ENCODE data around the gene PRKCE. TPM values are rescaled to one million over a fixed set of nuclear protein-coding genes. Genes with fewer than 3 reads are reported as not detected.

PRKCE gene
- total RNA-seq, 2 experiments from 2014 or later: 17.0 to 42.1 TPM

DNA sequence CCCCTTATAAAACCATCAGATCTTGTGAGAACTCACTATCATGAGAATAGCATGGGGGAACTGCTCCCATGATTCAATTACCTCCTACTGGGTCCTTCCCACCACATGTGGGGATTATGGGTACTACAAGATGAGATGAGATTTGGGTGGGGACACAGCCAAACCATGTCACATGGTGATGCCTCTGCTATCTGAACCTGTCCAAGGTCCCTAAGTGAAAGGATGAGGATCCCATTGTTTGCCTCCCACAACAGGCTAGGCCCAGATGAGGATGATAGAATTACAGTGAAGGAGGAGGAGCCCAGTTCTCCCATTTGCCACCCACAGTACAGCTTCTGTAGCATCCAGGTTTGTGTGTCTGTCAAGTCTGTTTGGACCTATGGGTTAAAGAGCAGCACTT is 65.4 kb downstream of the PRKCE start:
- peaks cover 3% of the 10 kb centered on the region for H3K4me1 ChIP-seq (ENCODE audit: insufficient read depth, low read length, poor library complexity, severe bottlenecking)
- H2AFZ ChIP-seq (ENCODE audit: low read length): no peak overlapping the region
- H3K9me2 ChIP-seq (ENCODE audit: insufficient read depth, low read length): no peaks in the 10 kb centered on the region
- no peak for DNase-seq (ENCODE audit: low spot score)
- ChIA-PET POLR2A (interaction anchor here (0.6 kb wide), 1 partner anchor 367 kb away, joined by 3 read pairs; no protein-coding TSS in a partner anchor), CTCF (ENCODE audit: unreplicated experiment) (no interaction called here)
- no peak overlapping the region for H3K27ac ChIP-seq (ENCODE audit: low read depth, low read length, poor library complexity, severe bottlenecking)
- no TSS peak for BruUV-seq (replicated peaks)
- TF ChIP-seq CTCF (conservative IDR thresholded peaks at IDR 0.05; ENCODE audit: low read length) (no peak), EZH2phosphoT487 (IDR thresholded peaks at IDR 0.05; ENCODE audit: borderline replicate concordance, low read depth, low read length) (no peak)
- no peaks in the 10 kb centered on the region for H3K79me2 ChIP-seq (ENCODE audit: insufficient read depth, low read depth, low read length)
- H4K20me1 ChIP-seq (ENCODE audit: insufficient read depth, low read length): no peaks in the 10 kb centered on the region
- no peaks in the 10 kb centered on the region for H3K36me3 ChIP-seq (ENCODE audit: insufficient read depth, low read length)
- intact Hi-C loops (cut with micrococcal nuclease; ENCODE audit: unreplicated experiment): no loop called here
- no peak overlapping the region for H3K4me2 ChIP-seq (ENCODE audit: low read length)
- no peak overlapping the region for H3K4me3 ChIP-seq (ENCODE audit: low read depth, low read length, poor library complexity, severe bottlenecking)
- no peaks in the 10 kb centered on the region for H3K9me3 ChIP-seq (ENCODE audit: low read length)

GRCh38 chr2:45720210-45720609 is 68.7 kb downstream of the PRKCE start:
- Histone ChIP-seq H3K4me1 (ENCODE audit: insufficient read depth, low read length, poor library complexity, severe bottlenecking) (peaks cover 32% of the 10 kb centered on the region), H3K9me2 (ENCODE audit: insufficient read depth, low read length) (no peaks in the 10 kb centered on the region), H4K20me1 (ENCODE audit: insufficient read depth, low read length) (no peaks in the 10 kb centered on the region), H3K9me3 (ENCODE audit: low read length) (no peaks in the 10 kb centered on the region), H3K79me2 (ENCODE audit: insufficient read depth, low read depth, low read length) (no peaks in the 10 kb centered on the region), H2AFZ (ENCODE audit: low read length) (no peak overlapping the region), H3K27ac (ENCODE audit: low read depth, low read length, poor library complexity, severe bottlenecking) (no peak overlapping the region), H3K36me3 (ENCODE audit: insufficient read depth, low read length) (no peaks in the 10 kb centered on the region), H3K4me3 (ENCODE audit: low read depth, low read length, poor library complexity, severe bottlenecking) (no peak overlapping the region), H3K4me2 (ENCODE audit: low read length) (no peak overlapping the region)
- intact Hi-C loops (cut with micrococcal nuclease; ENCODE audit: unreplicated experiment): loop anchor here (10.0 kb wide), 2 partner anchors 265 to 855 kb away; no protein-coding TSS in a partner anchor
- TF ChIP-seq EZH2phosphoT487 (IDR thresholded peaks at IDR 0.05; ENCODE audit: borderline replicate concordance, low read depth, low read length) (no peak), CTCF (conservative IDR thresholded peaks at IDR 0.05; ENCODE audit: low read length) (no peak)
- DNase-seq (ENCODE audit: low spot score): no peak
- BruUV-seq (replicated peaks): no TSS peak
- CTCF ChIA-PET (ENCODE audit: unreplicated experiment): no interaction called here
- POLR2A ChIA-PET: no interaction called here

DNA sequence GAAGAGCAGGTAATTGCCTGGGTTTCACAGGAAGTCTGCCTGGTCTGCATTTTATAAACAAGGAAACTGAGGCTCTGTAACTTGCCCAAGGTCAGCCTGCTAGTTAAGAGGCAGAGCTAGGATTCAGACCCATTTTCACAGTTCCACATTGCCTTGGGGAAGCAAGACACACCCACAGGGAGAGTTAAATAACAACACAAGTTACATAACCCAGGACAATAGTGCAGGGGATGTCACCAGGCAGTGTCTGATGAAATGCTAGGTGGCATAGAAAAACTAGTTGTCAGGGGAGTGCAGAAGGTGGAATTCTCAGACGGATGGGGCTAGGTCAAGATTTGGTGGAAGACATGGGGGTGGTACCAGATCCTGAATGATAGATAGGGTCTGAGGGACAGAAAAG is 69.7 kb downstream of the PRKCE start:
- no peaks in the 10 kb centered on the region for H3K9me3 ChIP-seq (ENCODE audit: low read length)
- H3K36me3 ChIP-seq (ENCODE audit: insufficient read depth, low read length): no peaks in the 10 kb centered on the region
- H4K20me1 ChIP-seq (ENCODE audit: insufficient read depth, low read length): no peaks in the 10 kb centered on the region
- ChIA-PET POLR2A (interaction anchor here (0.8 kb wide), 1 partner anchor 14 kb away, joined by 3 read pairs; no protein-coding TSS in a partner anchor), CTCF (ENCODE audit: unreplicated experiment) (no interaction called here)
- H3K79me2 ChIP-seq (ENCODE audit: insufficient read depth, low read depth, low read length): no peaks in the 10 kb centered on the region
- H3K27ac ChIP-seq (ENCODE audit: low read depth, low read length, poor library complexity, severe bottlenecking): no peak overlapping the region
- H2AFZ ChIP-seq (ENCODE audit: low read length): no peak overlapping the region
- H3K4me1 ChIP-seq (ENCODE audit: insufficient read depth, low read length, poor library complexity, severe bottlenecking): peaks cover 41% of the 10 kb centered on the region
- TF ChIP-seq CTCF (conservative IDR thresholded peaks at IDR 0.05; ENCODE audit: low read length): no peak
- TF ChIP-seq EZH2phosphoT487 (IDR thresholded peaks at IDR 0.05; ENCODE audit: borderline replicate concordance, low read depth, low read length): no peak
- intact Hi-C loops (cut with micrococcal nuclease; ENCODE audit: unreplicated experiment): loop anchor here (10.0 kb wide), 2 partner anchors 266 to 854 kb away; no protein-coding TSS in a partner anchor
- H3K4me3 ChIP-seq (ENCODE audit: low read depth, low read length, poor library complexity, severe bottlenecking): no peak overlapping the region
- no peaks in the 10 kb centered on the region for H3K9me2 ChIP-seq (ENCODE audit: insufficient read depth, low read length)
- no peak overlapping the region for H3K4me2 ChIP-seq (ENCODE audit: low read length)
- no TSS peak for BruUV-seq (replicated peaks)
- DNase-seq (ENCODE audit: low spot score): no peak

All from OCI-LY7 (cell line).